ENCODE results near the gene CHGA.

DNA sequence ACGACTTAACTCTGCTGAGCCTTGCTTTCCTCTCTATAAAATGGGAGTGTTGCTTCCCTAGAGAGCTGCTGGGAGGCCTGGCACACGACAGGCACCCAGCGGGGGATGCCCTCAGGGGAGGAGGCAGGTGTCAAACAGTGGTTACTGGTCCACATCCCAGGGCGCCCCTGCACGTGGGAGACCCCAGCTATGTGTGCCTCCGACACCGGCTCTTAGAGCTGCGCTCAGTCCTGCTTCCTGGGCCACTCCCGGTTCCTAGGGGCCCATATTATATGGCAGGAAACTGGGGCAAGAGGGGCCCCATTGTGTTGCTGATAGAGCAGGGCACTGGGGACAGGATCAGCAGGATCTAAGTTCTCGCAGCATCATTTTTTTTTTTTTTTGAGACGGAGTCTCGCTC, 47.3 kb downstream of the CHGA start:
- TF ChIP-seq, protein P1, sequence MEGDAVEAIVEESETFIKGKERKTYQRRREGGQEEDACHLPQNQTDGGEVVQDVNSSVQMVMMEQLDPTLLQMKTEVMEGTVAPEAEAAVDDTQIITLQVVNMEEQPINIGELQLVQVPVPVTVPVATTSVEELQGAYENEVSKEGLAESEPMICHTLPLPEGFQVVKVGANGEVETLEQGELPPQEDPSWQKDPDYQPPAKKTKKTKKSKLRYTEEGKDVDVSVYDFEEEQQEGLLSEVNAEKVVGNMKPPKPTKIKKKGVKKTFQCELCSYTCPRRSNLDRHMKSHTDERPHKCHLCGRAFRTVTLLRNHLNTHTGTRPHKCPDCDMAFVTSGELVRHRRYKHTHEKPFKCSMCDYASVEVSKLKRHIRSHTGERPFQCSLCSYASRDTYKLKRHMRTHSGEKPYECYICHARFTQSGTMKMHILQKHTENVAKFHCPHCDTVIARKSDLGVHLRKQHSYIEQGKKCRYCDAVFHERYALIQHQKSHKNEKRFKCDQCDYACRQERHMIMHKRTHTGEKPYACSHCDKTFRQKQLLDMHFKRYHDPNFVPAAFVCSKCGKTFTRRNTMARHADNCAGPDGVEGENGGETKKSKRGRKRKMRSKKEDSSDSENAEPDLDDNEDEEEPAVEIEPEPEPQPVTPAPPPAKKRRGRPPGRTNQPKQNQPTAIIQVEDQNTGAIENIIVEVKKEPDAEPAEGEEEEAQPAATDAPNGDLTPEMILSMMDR (IDR thresholded peaks at IDR 0.05), result no peak
- TF ChIP-seq SIN3A (IDR thresholded peaks at IDR 0.05; ENCODE audit: borderline replicate concordance, insufficient read depth, low read depth, low read length) (no peak), POLR2AphosphoS5 (IDR thresholded peaks at IDR 0.05; ENCODE audit: low read depth, low read length) (no peak), TCF7L2 (IDR thresholded peaks at IDR 0.05; ENCODE audit: low read depth, low read length) (no peak)
- TF ChIP-seq, protein P2, sequence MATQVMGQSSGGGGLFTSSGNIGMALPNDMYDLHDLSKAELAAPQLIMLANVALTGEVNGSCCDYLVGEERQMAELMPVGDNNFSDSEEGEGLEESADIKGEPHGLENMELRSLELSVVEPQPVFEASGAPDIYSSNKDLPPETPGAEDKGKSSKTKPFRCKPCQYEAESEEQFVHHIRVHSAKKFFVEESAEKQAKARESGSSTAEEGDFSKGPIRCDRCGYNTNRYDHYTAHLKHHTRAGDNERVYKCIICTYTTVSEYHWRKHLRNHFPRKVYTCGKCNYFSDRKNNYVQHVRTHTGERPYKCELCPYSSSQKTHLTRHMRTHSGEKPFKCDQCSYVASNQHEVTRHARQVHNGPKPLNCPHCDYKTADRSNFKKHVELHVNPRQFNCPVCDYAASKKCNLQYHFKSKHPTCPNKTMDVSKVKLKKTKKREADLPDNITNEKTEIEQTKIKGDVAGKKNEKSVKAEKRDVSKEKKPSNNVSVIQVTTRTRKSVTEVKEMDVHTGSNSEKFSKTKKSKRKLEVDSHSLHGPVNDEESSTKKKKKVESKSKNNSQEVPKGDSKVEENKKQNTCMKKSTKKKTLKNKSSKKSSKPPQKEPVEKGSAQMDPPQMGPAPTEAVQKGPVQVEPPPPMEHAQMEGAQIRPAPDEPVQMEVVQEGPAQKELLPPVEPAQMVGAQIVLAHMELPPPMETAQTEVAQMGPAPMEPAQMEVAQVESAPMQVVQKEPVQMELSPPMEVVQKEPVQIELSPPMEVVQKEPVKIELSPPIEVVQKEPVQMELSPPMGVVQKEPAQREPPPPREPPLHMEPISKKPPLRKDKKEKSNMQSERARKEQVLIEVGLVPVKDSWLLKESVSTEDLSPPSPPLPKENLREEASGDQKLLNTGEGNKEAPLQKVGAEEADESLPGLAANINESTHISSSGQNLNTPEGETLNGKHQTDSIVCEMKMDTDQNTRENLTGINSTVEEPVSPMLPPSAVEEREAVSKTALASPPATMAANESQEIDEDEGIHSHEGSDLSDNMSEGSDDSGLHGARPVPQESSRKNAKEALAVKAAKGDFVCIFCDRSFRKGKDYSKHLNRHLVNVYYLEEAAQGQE (IDR thresholded peaks at IDR 0.05; ENCODE audit: insufficient read depth in 1 of 2, low read depth in 2 of 2, low read length in 1 of 2), result no peak

Data from Panc1 (cell line).